Fibroblast of lung (primary cell): ENCODE data around the gene PKIB. TPM values are rescaled to one million over a fixed set of nuclear protein-coding genes. Genes with fewer than 3 reads are reported as not detected.

ENCODE experiments used
- DNase-seq, 2 donors: peaks; one replicate each; pipeline versions ENCODE4 v3.0.0 to v3.0.0-alpha.2; 2010; ENCODE audit warnings: low read depth in 2 of 2
- H2AFZ ChIP-seq: 2 replicates; pipeline ENCODE4 v1.5.1; 2012; ENCODE audit warnings: low read length, control low read depth, inconsistent platforms
- H3K27ac ChIP-seq: 2 replicates; pipeline ENCODE4 v1.5.1; 2011; ENCODE audit warnings: low read length, control low read depth; ENCODE audit not compliant: insufficient read depth
- H3K27me3 ChIP-seq: 2 replicates; pipeline ENCODE4 v1.5.1; 2011; ENCODE audit warnings: mild to moderate bottlenecking, low read length; ENCODE audit not compliant: control insufficient read depth, insufficient read depth
- H3K36me3 ChIP-seq: 2 replicates; pipeline ENCODE4 v1.5.1; 2011; ENCODE audit warnings: low read length; ENCODE audit not compliant: control insufficient read depth, insufficient read depth
- H3K4me1 ChIP-seq: 2 replicates; pipeline ENCODE4 v1.5.1; 2011; ENCODE audit warnings: low read length; ENCODE audit not compliant: control insufficient read depth, insufficient read depth; ENCODE audit errors: extremely low read depth
- H3K4me2 ChIP-seq: 2 replicates; pipeline ENCODE4 v1.5.1; 2011; ENCODE audit warnings: low read length, control low read depth; ENCODE audit not compliant: insufficient read depth; ENCODE audit errors: extremely low read depth
- H3K4me3 ChIP-seq, 4 experiments: fragments of 200-600 bp in 1 of 4; sonication (generic) in 1 of 4; replicated peaks in 1 of 4; 2 replicates each; pipeline ENCODE4 v1.5.1; 2011 to 2016; ENCODE audit warnings: low read length in 4 of 4, low read depth in 3 of 4, mild to moderate bottlenecking in 3 of 4, control low read depth in 2 of 4, inconsistent platforms in 1 of 4, mixed read lengths in 1 of 4; ENCODE audit not compliant: insufficient read depth in 1 of 4; ENCODE audit errors: control extremely low read depth in 1 of 4
- H3K79me2 ChIP-seq: 2 replicates; pipeline ENCODE4 v1.5.1; 2012; ENCODE audit warnings: mild to moderate bottlenecking, low read length, inconsistent platforms; ENCODE audit not compliant: control insufficient read depth, insufficient read depth
- H3K9ac ChIP-seq: 2 replicates; pipeline ENCODE4 v1.5.1; 2011; ENCODE audit warnings: mild to moderate bottlenecking, low read length, control low read depth; ENCODE audit not compliant: insufficient read depth
- H3K9me3 ChIP-seq: 2 replicates; pipeline ENCODE4 v1.5.1; 2012; ENCODE audit warnings: low read depth, low read length; ENCODE audit not compliant: control insufficient read depth, insufficient read depth
- H4K20me1 ChIP-seq: 2 replicates; pipeline ENCODE4 v1.5.1; 2011; ENCODE audit warnings: low read length; ENCODE audit not compliant: control insufficient read depth, insufficient read depth; ENCODE audit errors: extremely low read depth
- EZH2 ChIP-seq: IDR thresholded peaks from 2 replicates; pipeline ENCODE4 v1.5.1; 2012; ENCODE audit warnings: low read length, control low read depth, mild to moderate bottlenecking; ENCODE audit errors: missing control alignments
- polyA plus RNA-seq, 2 donors: library from polyadenylated mRNA; depleted of rRNA in 1 of 2; stranded (reverse) in 1 of 2; unstranded in 1 of 2; fragments of >200 nt; gene quantifications; 2 replicates each; pipeline ENCODE4 v1.2.1, GENCODE V29; 2011 to 2012; ENCODE audit warnings: missing spikeins in 1 of 2
- total RNA-seq: library from RNA; depleted of rRNA; stranded (reverse); fragments of >200 nt; gene quantifications from 2 replicates; pipeline ENCODE4 v1.2.1, GENCODE V29; 2014
- TF ChIP-seq, protein P1 (sequence below), 2 donors: IDR thresholded peaks in 1 of 2; conservative IDR thresholded peaks in 1 of 2; 1 replicate in 1 of 2; 2 replicates in 1 of 2; pipeline ENCODE4 v1.5.1; 2011 to 2012; ENCODE audit warnings: low read length in 2 of 2, control low read depth in 1 of 2, inconsistent platforms in 1 of 2, low read depth in 1 of 2, mild to moderate bottlenecking in 1 of 2

The PKIB gene
- total and polyA plus RNA-seq, 2 donors (not counting 1 experiment from before 2014, with no cell fraction given), result 1.3 to 4.4 TPM

DNA sequence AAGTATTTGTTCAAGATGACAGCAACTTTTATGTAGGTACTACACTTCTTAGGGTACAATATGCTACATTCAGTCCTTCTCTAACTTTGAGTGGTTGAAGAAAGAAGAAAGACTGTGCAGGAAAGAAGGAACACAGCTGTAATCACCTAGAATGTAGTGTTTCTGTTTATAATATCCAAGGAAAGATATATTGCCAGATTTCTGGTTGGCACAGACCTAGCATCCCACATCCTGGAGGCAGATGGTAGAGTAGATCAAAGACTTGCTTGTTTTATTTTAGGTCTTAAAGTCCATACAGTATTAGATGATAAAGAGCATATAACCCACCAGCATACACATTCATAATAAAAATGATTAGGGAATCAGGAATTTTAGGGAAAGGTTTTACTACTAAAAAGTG, 156.1 kb downstream of the PKIB start:
- no peaks in the 10 kb centered on the region for H3K36me3 ChIP-seq
- H3K27me3 ChIP-seq, result no peaks in the 10 kb centered on the region
- no peak overlapping the region for H3K9ac ChIP-seq
- no peak overlapping the region for H3K4me2 ChIP-seq
- H3K79me2 ChIP-seq, result no peaks in the 10 kb centered on the region
- no peak overlapping the region for H3K4me3 ChIP-seq
- no peaks in the 10 kb centered on the region for H3K9me3 ChIP-seq
- no peak for DNase-seq
- H3K27ac ChIP-seq, result no peak overlapping the region
- TF ChIP-seq, protein P1, sequence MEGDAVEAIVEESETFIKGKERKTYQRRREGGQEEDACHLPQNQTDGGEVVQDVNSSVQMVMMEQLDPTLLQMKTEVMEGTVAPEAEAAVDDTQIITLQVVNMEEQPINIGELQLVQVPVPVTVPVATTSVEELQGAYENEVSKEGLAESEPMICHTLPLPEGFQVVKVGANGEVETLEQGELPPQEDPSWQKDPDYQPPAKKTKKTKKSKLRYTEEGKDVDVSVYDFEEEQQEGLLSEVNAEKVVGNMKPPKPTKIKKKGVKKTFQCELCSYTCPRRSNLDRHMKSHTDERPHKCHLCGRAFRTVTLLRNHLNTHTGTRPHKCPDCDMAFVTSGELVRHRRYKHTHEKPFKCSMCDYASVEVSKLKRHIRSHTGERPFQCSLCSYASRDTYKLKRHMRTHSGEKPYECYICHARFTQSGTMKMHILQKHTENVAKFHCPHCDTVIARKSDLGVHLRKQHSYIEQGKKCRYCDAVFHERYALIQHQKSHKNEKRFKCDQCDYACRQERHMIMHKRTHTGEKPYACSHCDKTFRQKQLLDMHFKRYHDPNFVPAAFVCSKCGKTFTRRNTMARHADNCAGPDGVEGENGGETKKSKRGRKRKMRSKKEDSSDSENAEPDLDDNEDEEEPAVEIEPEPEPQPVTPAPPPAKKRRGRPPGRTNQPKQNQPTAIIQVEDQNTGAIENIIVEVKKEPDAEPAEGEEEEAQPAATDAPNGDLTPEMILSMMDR (conservative IDR thresholded peaks at IDR 0.05 in 1 of 2, IDR thresholded peaks at IDR 0.05 in 1 of 2; ENCODE audit: low read depth in 1 of 2, low read length in 2 of 2), result no peak
- no peak for TF ChIP-seq EZH2
- no peaks in the 10 kb centered on the region for H3K4me1 ChIP-seq
- no peaks in the 10 kb centered on the region for H4K20me1 ChIP-seq
- H2AFZ ChIP-seq, result no peak overlapping the region

GRCh38 chr6:122770835-122771601, 160.8 kb downstream of the PKIB start:
- Histone ChIP-seq H3K4me3 (no peak overlapping the region), H4K20me1 (no peaks in the 10 kb centered on the region), H3K79me2 (no peaks in the 10 kb centered on the region), H3K9ac (no peak overlapping the region), H3K9me3 (no peaks in the 10 kb centered on the region), H2AFZ (no peak overlapping the region), H3K36me3 (no peaks in the 10 kb centered on the region), H3K4me2 (no peak overlapping the region), H3K4me1 (no peaks in the 10 kb centered on the region), H3K27ac (no peak overlapping the region), H3K27me3 (no peaks in the 10 kb centered on the region)
- TF ChIP-seq, protein P1 (conservative IDR thresholded peaks at IDR 0.05 in 1 of 2, IDR thresholded peaks at IDR 0.05 in 1 of 2; ENCODE audit: low read depth in 1 of 2, low read length in 2 of 2), result no peak
- TF ChIP-seq EZH2, result no peak
- peak in 1 of 2 donors; percentile 58 for DNase-seq

GRCh38 chr6:122772724-122773415, 162.7 kb downstream of the PKIB start:
- no peak for DNase-seq
- TF ChIP-seq EZH2, result no peak
- TF ChIP-seq, protein P1 (conservative IDR thresholded peaks at IDR 0.05 in 1 of 2, IDR thresholded peaks at IDR 0.05 in 1 of 2; ENCODE audit: low read depth in 1 of 2, low read length in 2 of 2), result no peak
- Histone ChIP-seq H4K20me1 (no peaks in the 10 kb centered on the region), H3K27me3 (no peaks in the 10 kb centered on the region), H3K9ac (no peak overlapping the region), H3K36me3 (no peaks in the 10 kb centered on the region), H3K4me2 (no peak overlapping the region), H2AFZ (no peak overlapping the region), H3K4me3 (no peak overlapping the region), H3K27ac (no peak overlapping the region), H3K9me3 (no peaks in the 10 kb centered on the region), H3K4me1 (no peaks in the 10 kb centered on the region), H3K79me2 (no peaks in the 10 kb centered on the region)
